GM12864 (cell line): ENCODE results near the gene RNASEH2C.
"Not testable (repeated sequence)": the region's sequence is repeated elsewhere in the genome, so short reads cannot be mapped to it uniquely, and the experiment has no call there.

Experiments used
- DNase-seq: peaks from one replicate; pipeline ENCODE4 v3.0.0-alpha.2; 2011; ENCODE audit warnings: low read depth
- H3K4me3 ChIP-seq: 2 replicates; pipeline ENCODE4 v1.5.1; 2011; ENCODE audit warnings: mild to moderate bottlenecking, low read depth, low read length, control low read depth
- TF ChIP-seq, protein P1 (sequence below): IDR thresholded peaks from 2 replicates; pipeline ENCODE4 v1.5.1; 2011; ENCODE audit warnings: low read depth, mild to moderate bottlenecking, moderate library complexity, low read length, control low read depth, inconsistent platforms; ENCODE audit errors: missing control alignments

The RNASEH2C gene

DNA sequence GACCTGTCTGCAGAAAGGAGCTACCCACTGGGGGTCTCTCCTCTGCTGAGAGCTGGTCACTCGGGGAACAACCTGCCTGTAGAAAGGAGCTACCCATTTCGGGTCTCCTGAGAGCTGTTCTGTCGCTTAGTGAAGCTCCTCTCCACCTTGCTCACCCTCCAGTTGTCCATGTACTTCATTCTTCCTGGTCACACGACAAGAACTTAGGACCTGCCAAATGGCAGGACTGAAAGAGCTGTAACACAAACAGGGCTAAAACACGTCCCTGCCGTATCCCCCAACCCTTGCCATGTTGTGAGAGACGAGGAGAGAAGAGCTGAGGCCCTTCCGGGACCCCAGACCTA is 24.1 kb upstream of the RNASEH2C start:
- TF ChIP-seq, protein P1, sequence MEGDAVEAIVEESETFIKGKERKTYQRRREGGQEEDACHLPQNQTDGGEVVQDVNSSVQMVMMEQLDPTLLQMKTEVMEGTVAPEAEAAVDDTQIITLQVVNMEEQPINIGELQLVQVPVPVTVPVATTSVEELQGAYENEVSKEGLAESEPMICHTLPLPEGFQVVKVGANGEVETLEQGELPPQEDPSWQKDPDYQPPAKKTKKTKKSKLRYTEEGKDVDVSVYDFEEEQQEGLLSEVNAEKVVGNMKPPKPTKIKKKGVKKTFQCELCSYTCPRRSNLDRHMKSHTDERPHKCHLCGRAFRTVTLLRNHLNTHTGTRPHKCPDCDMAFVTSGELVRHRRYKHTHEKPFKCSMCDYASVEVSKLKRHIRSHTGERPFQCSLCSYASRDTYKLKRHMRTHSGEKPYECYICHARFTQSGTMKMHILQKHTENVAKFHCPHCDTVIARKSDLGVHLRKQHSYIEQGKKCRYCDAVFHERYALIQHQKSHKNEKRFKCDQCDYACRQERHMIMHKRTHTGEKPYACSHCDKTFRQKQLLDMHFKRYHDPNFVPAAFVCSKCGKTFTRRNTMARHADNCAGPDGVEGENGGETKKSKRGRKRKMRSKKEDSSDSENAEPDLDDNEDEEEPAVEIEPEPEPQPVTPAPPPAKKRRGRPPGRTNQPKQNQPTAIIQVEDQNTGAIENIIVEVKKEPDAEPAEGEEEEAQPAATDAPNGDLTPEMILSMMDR: no peak
- no peak overlapping the region for H3K4me3 ChIP-seq
- no peak for DNase-seq

DNA sequence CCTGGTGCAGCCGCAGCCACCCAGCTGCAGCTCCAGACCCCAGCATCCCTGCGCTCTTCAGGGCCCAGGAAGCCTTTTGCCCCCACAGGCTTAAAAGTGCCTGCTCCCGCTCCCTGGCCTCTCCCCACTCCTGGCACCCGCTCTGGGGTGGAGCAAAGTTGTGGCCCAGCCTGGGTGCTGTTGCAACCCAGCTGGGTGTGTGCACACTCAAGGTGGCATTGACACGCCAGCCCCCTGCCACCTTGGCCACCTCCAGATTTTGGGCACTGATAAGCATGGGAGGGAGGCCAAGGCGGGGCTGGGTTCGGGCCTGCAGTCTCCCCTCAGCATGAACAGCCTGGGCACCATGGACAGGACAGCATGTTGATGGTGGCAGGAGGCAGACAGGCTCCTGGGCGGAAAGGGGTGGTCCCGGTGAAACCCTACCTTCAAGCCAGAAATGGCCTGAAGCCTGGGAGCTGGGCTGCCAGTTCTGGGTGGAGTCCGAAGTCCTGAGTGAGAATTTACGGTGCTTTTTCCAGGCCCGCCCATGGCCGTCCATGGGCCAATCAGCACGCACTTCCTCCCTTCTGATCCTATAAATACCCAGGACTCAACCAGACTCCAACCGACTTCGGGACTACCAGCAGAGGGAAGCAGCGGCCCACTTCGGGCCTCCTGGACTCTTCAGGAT is 23.6 kb upstream of the RNASEH2C start:
- TF ChIP-seq, protein P1: peak; percentile 16
- no peak for DNase-seq
- no peak overlapping the region for H3K4me3 ChIP-seq

DNA sequence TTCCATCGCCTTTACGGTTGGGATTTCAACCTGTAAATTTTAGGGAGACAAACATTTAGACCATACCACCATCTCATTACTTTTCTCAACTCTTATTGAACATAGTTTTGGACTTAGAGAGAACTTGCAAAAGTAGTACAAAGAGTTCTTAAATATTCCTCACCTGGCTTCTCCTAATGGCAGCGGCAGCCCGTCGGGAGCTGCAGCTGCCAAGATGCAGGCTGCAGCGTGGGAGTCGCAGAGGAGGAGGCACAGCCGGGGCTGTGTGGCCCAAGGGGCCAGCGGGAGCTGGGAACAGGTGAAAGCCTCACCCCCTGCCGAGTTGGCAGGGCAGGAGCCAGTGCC is 23.1 kb upstream of the RNASEH2C start:
- DNase-seq: no peak
- TF ChIP-seq, protein P1: no peak
- no peak overlapping the region for H3K4me3 ChIP-seq

DNA sequence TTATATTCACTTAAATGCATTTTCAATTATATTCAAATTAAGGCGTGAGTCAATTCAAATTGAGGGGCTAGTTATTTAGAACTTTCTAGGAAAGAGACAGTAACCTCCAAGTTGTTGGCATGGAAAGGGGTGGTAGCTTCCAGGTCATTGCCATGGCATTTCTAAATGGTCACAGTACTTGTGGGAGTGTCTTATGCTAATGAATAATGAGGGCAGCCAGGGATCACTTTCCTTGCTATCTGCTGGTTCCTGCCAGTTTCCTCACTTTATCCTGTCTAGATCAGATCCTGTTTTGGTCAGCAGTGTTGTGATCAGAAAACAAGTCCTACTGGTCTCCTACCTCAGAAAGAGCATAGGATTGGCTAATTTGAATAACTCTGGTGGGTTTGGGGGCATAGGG is 21.8 kb upstream of the RNASEH2C start:
- no peak overlapping the region for H3K4me3 ChIP-seq
- TF ChIP-seq, protein P1: no peak
- no peak for DNase-seq

DNA sequence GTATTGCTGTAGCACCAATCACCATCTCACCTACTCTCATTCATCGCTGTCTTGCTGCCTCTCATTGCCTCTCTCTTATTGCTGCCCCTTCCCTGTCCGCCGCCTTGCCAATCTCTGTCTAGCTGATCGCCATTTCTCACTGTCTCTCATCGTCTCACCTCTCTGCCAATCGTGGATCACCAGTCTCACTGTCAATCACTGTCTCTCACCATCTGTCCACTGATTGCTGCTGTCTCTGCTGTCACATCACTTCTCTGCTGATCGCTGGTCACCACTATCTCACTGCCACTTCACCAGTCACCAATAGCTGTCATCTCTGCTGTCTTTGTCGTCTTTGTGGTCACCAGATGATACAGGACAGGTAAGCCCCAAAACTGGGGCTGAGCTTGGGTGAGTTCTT is 20.6 kb upstream of the RNASEH2C start:
- no peak for DNase-seq
- no peak overlapping the region for H3K4me3 ChIP-seq
- TF ChIP-seq, protein P1: no peak

DNA sequence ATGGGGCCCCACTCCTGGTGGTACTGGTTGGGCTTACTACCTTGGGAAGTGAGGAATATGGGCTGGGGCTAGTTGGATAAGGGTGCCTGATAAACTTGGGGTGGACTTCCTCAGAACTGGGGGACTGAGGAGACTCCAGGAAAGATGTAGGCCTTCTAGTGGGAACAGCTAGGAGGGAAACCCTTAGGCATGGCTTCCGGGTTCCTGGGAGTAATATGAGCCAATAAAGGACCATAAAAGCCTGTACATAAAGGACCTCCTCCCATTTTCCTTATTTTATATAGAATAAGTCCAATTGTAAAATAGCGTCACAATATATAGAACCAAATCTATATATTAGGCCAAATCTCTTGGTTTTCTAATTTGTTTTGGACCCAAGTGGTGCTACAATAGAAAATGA is 18.4 kb upstream of the RNASEH2C start:
- H3K4me3 ChIP-seq: no peak overlapping the region
- DNase-seq: no peak
- TF ChIP-seq, protein P1: no peak

DNA sequence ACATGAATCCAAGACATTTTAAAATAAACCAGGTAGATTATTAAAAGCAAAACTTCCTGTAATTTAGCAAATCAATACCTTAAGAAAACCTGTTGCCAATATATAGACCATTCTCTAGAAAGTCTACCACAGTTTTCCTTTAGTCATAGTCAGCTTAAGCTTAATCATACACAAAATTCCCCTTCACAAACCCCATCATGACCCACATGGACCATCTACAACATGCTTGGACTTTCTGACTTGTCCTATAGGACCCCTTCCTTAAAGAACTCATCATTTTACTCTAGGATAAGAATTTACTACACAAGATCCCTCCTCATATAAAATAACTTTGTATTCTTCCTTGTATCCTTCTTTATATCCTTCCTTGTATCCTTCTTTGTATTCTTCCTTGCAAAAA is 16.2 kb upstream of the RNASEH2C start:
- TF ChIP-seq, protein P1: no peak
- DNase-seq: no peak
- no peak overlapping the region for H3K4me3 ChIP-seq

DNA sequence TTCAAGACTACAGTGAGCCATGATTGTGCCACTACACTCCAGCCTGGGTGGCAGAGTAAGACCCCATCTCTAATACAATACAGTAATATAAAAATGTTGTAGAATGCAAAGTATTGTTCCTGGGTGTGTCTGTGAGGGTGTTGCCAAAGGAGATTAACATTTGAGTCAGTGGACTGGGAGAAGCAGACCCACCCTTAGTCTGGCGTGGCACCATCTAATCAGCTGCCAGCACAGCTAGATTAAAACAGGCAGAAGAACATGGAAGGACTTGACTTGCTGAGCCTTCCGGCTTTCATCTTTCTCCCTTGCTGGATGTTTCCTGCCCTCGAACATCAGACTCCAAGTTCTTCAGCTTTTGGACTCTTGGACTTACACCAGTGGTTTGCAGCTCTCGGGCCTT is 14.5 kb upstream of the RNASEH2C start:
- not testable (repeated sequence) for DNase-seq, H3K4me3 ChIP-seq
